AG10803 (cell line): ENCODE data around the gene PRPF39.
"Not testable (repeated sequence)": the region's sequence is repeated elsewhere in the genome, so short reads cannot be mapped to it uniquely, and the experiment has no call there.

Experiments used
- DNase-seq: peaks from one replicate; pipeline ENCODE4 v3.0.0; 2010; ENCODE audit warnings: low read depth
- H3K4me3 ChIP-seq: 2 replicates; pipeline ENCODE4 v1.5.1; 2011; ENCODE audit warnings: mild to moderate bottlenecking, low read length, control low read depth
- CTCF ChIP-seq: conservative IDR thresholded peaks from 2 replicates; pipeline ENCODE4 v1.5.1; 2011; ENCODE audit warnings: mild to moderate bottlenecking, low read length, control low read depth, inconsistent platforms

The PRPF39 gene

GRCh38 chr14:45065956-45066355 is 18.0 kb upstream of the PRPF39 start:
- no peak for DNase-seq
- no peak for TF ChIP-seq CTCF
- no peak overlapping the region for H3K4me3 ChIP-seq

- no peak for DNase-seq
- TF ChIP-seq CTCF, result no peak
- no peak overlapping the region for H3K4me3 ChIP-seq
Measured at GRCh38 chr14:45066667-45067066, 17.2 kb upstream of the PRPF39 start.

GRCh38 chr14:45068396-45068795 is 15.5 kb upstream of the PRPF39 start:
- no peak overlapping the region for H3K4me3 ChIP-seq
- no peak for TF ChIP-seq CTCF
- DNase-seq, result no peak

GRCh38 chr14:45070215-45070614 is 13.7 kb upstream of the PRPF39 start:
- DNase-seq, result no peak
- no peak for TF ChIP-seq CTCF
- no peak overlapping the region for H3K4me3 ChIP-seq

- H3K4me3 ChIP-seq, result no peak overlapping the region
- DNase-seq, result no peak
- TF ChIP-seq CTCF, result no peak
Measured at GRCh38 chr14:45072126-45072525, 11.8 kb upstream of the PRPF39 start.

GRCh38 chr14:45073231-45073879 is 10.6 kb upstream of the PRPF39 start:
- no peak for TF ChIP-seq CTCF
- no peak overlapping the region for H3K4me3 ChIP-seq
- DNase-seq, result no peak

GRCh38 chr14:45078323-45078722 is 5.6 kb upstream of the PRPF39 start:
- H3K4me3 ChIP-seq, result no peak overlapping the region
- DNase-seq, result no peak
- no peak for TF ChIP-seq CTCF

GRCh38 chr14:45080416-45080968 is 3.4 kb upstream of the PRPF39 start:
- not testable (repeated sequence) for DNase-seq, H3K4me3 ChIP-seq

GRCh38 chr14:45081096-45081495 is 2.8 kb upstream of the PRPF39 start:
- DNase-seq, H3K4me3 ChIP-seq: not testable (repeated sequence)
